ENCODE results near the gene AGER. TPM values are rescaled to one million over a fixed set of nuclear protein-coding genes. Genes with fewer than 3 reads are reported as not detected.

AGER gene
- polyA plus RNA-seq, 1 donor from 2014 or later: 7.2 TPM

GRCh38 chr6:32224696-32225095 lies 40.6 kb upstream of the AGER start:
- Histone ChIP-seq H3F3A (ENCODE audit: insufficient read depth, low read length, poor library complexity, severe bottlenecking) (no peaks in the 10 kb centered on the region), H3K9me2 (ENCODE audit: insufficient read depth, low read length) (no peaks in the 10 kb centered on the region), H3K36me3 (ENCODE audit: insufficient read depth, low read length) (no peaks in the 10 kb centered on the region), H3K9ac (ENCODE audit: low read length) (no peak overlapping the region), H2AFZ (ENCODE audit: low read depth, low read length) (no peak overlapping the region), H3K79me2 (replicated peaks; ENCODE audit: insufficient read depth, low read length) (no peaks in the 10 kb centered on the region), H3K9me3 (ENCODE audit: low read length) (no peaks in the 10 kb centered on the region), H3K4me2 (ENCODE audit: low read length) (no peak overlapping the region), H3K4me3 (ENCODE audit: low read length) (no peak overlapping the region), H3K27ac (ENCODE audit: low read length) (no peak overlapping the region), H3K27me3 (ENCODE audit: insufficient read depth, low read depth, low read length) (no peaks in the 10 kb centered on the region), H4K20me1 (ENCODE audit: insufficient read depth) (no peaks in the 10 kb centered on the region)
- TF ChIP-seq SMC3 (conservative IDR thresholded peaks at IDR 0.05; ENCODE audit: poor library complexity) (no peak), RAD21 (conservative IDR thresholded peaks at IDR 0.05) (no peak), EZH2 (IDR thresholded peaks at IDR 0.05; ENCODE audit: borderline replicate concordance, insufficient read depth, low read length, poor library complexity, severe bottlenecking) (no peak), TAF1 (IDR thresholded peaks at IDR 0.05; ENCODE audit: low read depth) (no peak), REST (IDR thresholded peaks at IDR 0.05; ENCODE audit: borderline replicate concordance) (no peak), EP300 (conservative IDR thresholded peaks at IDR 0.05; ENCODE audit: poor library complexity, severe bottlenecking) (no peak), POLR2AphosphoS5 (IDR thresholded peaks at IDR 0.05) (no peak), CTCF (IDR thresholded peaks at IDR 0.05; ENCODE audit: poor library complexity, severe bottlenecking) (no peak), MXI1 (conservative IDR thresholded peaks at IDR 0.05; ENCODE audit: poor library complexity, severe bottlenecking) (no peak)

GRCh38 chr6:32223258-32224235 lies 39.5 kb upstream of the AGER start, which contains the start of gene NOTCH4:
NOTCH4 (minus strand) TSS chr6:32224067; CDS start chr6:32223928, 139 bp downstream.
- Histone ChIP-seq H3F3A (ENCODE audit: insufficient read depth, low read length, poor library complexity, severe bottlenecking) (no peaks in the 10 kb centered on the region), H3K9me3 (ENCODE audit: low read length) (no peaks in the 10 kb centered on the region), H3K4me2 (ENCODE audit: low read length) (no peak within 1 kb of the TSS), H3K27me3 (ENCODE audit: insufficient read depth, low read depth, low read length) (no peaks in the 10 kb centered on the region), H3K4me3 (ENCODE audit: low read length) (no peak within 1 kb of the TSS), H3K79me2 (replicated peaks; ENCODE audit: insufficient read depth, low read length) (no peaks in the 10 kb centered on the region), H2AFZ (ENCODE audit: low read depth, low read length) (no peak within 1 kb of the TSS), H3K27ac (ENCODE audit: low read length) (no peak within 1 kb of the TSS), H3K9ac (ENCODE audit: low read length) (no peak within 1 kb of the TSS), H3K36me3 (ENCODE audit: insufficient read depth, low read length) (no peaks in the 10 kb centered on the region), H4K20me1 (ENCODE audit: insufficient read depth) (no peaks in the 10 kb centered on the region), H3K9me2 (ENCODE audit: insufficient read depth, low read length) (no peaks in the 10 kb centered on the region)
- TF ChIP-seq TAF1 (IDR thresholded peaks at IDR 0.05; ENCODE audit: low read depth): no peak
- TF ChIP-seq EP300 (conservative IDR thresholded peaks at IDR 0.05; ENCODE audit: poor library complexity, severe bottlenecking): no peak
- TF ChIP-seq RAD21 (conservative IDR thresholded peaks at IDR 0.05): no peak

Measured in neural cell (in vitro differentiated cells).